Measurements from ENCODE around the gene PTPN1.

Gene PTPN1

GRCh38 chr20:50521221-50522052 is 11.3 kb downstream of the PTPN1 start:
- no peak for DNase-seq (ENCODE audit: low spot score)
- in situ Hi-C loops (cut with MboI; ENCODE audit: low pct_unique_long_range_greater_than_20kb, low sequenced_read_pairs, unreplicated experiment): no loop called here
- TF ChIP-seq CTCF (IDR thresholded peaks at IDR 0.05; ENCODE audit: extremely low read depth, insufficient read depth, missing control alignments): no peak

GRCh38 chr20:50522053-50522674 is 12.0 kb downstream of the PTPN1 start:
- no peak for TF ChIP-seq CTCF (IDR thresholded peaks at IDR 0.05; ENCODE audit: extremely low read depth, insufficient read depth, missing control alignments)
- in situ Hi-C loops (cut with MboI; ENCODE audit: low pct_unique_long_range_greater_than_20kb, low sequenced_read_pairs, unreplicated experiment): no loop called here
- no peak for DNase-seq (ENCODE audit: low spot score)

GRCh38 chr20:50523552-50524167 is 13.5 kb downstream of the PTPN1 start:
- in situ Hi-C loops (cut with MboI; ENCODE audit: low pct_unique_long_range_greater_than_20kb, low sequenced_read_pairs, unreplicated experiment): no loop called here
- no peak for DNase-seq (ENCODE audit: low spot score)
- TF ChIP-seq CTCF (IDR thresholded peaks at IDR 0.05; ENCODE audit: extremely low read depth, insufficient read depth, missing control alignments): no peak

GRCh38 chr20:50525681-50526080 is 15.5 kb downstream of the PTPN1 start:
- no peak for DNase-seq (ENCODE audit: low spot score)
- TF ChIP-seq CTCF (IDR thresholded peaks at IDR 0.05; ENCODE audit: extremely low read depth, insufficient read depth, missing control alignments): no peak
- in situ Hi-C loops (cut with MboI; ENCODE audit: low pct_unique_long_range_greater_than_20kb, low sequenced_read_pairs, unreplicated experiment): no loop called here

GRCh38 chr20:50526403-50526989 is 16.3 kb downstream of the PTPN1 start:
- no peak for TF ChIP-seq CTCF (IDR thresholded peaks at IDR 0.05; ENCODE audit: extremely low read depth, insufficient read depth, missing control alignments)
- DNase-seq (ENCODE audit: low spot score): no peak
- in situ Hi-C loops (cut with MboI; ENCODE audit: low pct_unique_long_range_greater_than_20kb, low sequenced_read_pairs, unreplicated experiment): no loop called here

- in situ Hi-C loops (cut with MboI; ENCODE audit: low pct_unique_long_range_greater_than_20kb, low sequenced_read_pairs, unreplicated experiment): no loop called here
- DNase-seq (ENCODE audit: low spot score): no peak
- TF ChIP-seq CTCF (IDR thresholded peaks at IDR 0.05; ENCODE audit: extremely low read depth, insufficient read depth, missing control alignments): no peak
Observed at GRCh38 chr20:50527068-50527605, 17.0 kb downstream of the PTPN1 start.
